SU-DHL-6 (cell line): ENCODE measurements around the gene RPS6KA2.

ENCODE experiments used
- CTCF ChIP-seq: fragments of 200-600 bp; sonication (generic); IDR thresholded peaks from one replicate; pipeline ENCODE4 v1.5.1; 2017; ENCODE audit warnings: antibody characterized with exemption, mild to moderate bottlenecking, low read length, moderate library complexity; ENCODE audit not compliant: insufficient read depth, poor library complexity, severe bottlenecking
- EZH2phosphoT487 ChIP-seq: fragments of 200-600 bp; sonication (generic), shearing (Covaris generic); conservative IDR thresholded peaks from 2 replicates; pipeline ENCODE4 v1.6.1; 2018; ENCODE audit warnings: mild to moderate bottlenecking, antibody characterized with exemption, low read length, moderate library complexity, mixed read lengths

GRCh38 chr6:166541366-166541765 is 85.7 kb downstream of the RPS6KA2 start:
- TF ChIP-seq CTCF (no peak), EZH2phosphoT487 (no peak)
